ENCODE data around the gene RDM1.

RDM1 gene

GRCh38 chr17:35895636-35896587, 34.7 kb downstream of the RDM1 start:
- TF ChIP-seq, protein P1, sequence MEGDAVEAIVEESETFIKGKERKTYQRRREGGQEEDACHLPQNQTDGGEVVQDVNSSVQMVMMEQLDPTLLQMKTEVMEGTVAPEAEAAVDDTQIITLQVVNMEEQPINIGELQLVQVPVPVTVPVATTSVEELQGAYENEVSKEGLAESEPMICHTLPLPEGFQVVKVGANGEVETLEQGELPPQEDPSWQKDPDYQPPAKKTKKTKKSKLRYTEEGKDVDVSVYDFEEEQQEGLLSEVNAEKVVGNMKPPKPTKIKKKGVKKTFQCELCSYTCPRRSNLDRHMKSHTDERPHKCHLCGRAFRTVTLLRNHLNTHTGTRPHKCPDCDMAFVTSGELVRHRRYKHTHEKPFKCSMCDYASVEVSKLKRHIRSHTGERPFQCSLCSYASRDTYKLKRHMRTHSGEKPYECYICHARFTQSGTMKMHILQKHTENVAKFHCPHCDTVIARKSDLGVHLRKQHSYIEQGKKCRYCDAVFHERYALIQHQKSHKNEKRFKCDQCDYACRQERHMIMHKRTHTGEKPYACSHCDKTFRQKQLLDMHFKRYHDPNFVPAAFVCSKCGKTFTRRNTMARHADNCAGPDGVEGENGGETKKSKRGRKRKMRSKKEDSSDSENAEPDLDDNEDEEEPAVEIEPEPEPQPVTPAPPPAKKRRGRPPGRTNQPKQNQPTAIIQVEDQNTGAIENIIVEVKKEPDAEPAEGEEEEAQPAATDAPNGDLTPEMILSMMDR (IDR thresholded peaks at IDR 0.05), result no peak

DNA sequence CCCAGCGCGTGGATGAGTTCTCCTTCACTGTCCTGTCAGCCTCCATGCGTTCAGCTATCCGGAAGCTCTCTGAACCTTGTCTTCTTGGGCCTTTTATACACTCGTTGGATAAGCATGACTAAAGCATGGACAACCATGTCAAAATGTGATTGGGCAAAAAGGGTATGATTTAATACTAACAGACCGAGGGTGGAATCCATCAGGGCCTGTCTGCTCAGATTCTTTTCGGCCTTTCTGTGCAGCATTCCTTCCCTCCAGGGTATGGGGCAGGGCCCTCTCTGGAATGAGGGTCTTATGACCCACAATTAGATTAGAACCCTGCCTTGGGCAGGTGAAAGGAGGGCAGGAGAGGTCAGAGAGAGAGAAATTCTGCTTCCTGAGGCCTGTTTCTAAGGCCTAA, 36.4 kb downstream of the RDM1 start:
- TF ChIP-seq, protein P1 (IDR thresholded peaks at IDR 0.05), result no peak

DNA sequence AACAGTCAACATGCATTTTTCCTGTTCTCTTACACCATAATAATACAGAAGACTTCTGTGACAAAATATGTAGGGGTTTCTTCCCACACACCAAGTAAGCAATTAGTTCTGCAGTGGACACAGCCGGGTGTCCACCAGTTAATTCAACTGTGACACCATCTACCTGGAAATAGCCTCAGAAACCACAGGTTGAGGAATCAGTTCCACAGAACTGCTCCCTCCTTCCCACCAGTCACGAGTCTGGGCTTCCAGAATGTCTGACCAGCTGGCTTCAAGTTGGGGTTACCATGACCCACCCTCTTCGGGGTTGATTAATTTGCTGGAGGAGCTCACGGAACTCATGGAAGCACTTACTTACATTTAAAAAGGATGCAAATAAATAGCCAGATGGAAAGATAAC, 36.8 kb downstream of the RDM1 start:
- TF ChIP-seq, protein P1 (IDR thresholded peaks at IDR 0.05), result no peak

- TF ChIP-seq, protein P1 (IDR thresholded peaks at IDR 0.05), result no peak
Measured at GRCh38 chr17:35892091-35893035, 38.2 kb downstream of the RDM1 start.

DNA sequence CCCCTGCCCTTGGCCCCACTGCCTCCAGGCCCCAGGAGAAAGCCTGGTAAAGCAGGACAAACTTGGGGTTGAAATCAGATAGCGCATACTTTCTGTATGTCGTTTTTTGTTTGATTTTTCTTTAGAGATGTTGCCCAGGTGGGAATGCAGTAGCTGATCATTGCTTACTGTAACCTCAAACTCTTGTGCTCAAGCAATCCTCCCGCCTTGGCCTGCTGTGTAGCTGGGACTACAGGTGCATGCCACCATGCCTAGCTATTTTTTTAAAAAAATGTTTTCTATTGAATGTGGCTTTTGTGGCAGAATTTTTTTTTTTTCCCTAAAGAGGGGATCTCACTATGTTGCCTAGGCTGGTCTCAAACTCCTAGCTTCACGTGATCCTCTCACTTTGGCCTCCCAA, 39.3 kb downstream of the RDM1 start:
- TF ChIP-seq, protein P1 (IDR thresholded peaks at IDR 0.05), result no peak

DNA sequence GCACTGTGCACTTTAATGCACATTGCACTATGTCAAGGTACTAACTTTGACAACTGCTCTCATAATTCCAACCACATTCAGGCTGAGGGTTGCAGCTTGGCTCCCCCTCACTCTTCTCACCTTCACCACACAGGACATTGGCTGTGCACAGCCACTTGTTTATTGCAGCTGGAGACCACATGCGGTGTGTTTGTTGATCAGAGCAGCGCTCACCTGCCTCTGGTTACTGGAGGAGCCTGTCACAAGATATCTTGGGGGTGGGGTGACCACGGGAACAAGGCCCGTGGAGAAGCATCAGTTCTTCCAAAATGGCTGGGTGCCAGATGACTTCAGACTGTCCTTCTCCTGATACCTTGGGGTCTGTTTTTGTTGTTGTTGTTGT, 39.8 kb downstream of the RDM1 start:
- TF ChIP-seq, protein P1 (IDR thresholded peaks at IDR 0.05), result no peak
